Mammary epithelial cell (primary cell): Measurements from ENCODE around the gene PLD2.
A peak's percentile ranks its signal among the peaks of the same experiment; 100 is the strongest.

Experiments used
- EZH2 ChIP-seq: IDR thresholded peaks from 2 replicates; pipeline ENCODE4 v1.6.1; 2012; ENCODE audit warnings: low read length, inconsistent platforms, borderline replicate concordance
- TF ChIP-seq, protein P1 (sequence below), 2 donors: IDR thresholded peaks in 1 of 2; conservative IDR thresholded peaks in 1 of 2; 2 replicates each; pipeline ENCODE4 v1.5.1; 2011 to 2012; ENCODE audit warnings: inconsistent platforms in 2 of 2, low read length in 2 of 2, mild to moderate bottlenecking in 2 of 2, control low read depth in 1 of 2, low read depth in 1 of 2; ENCODE audit not compliant: insufficient read depth in 1 of 2; ENCODE audit errors: extremely low read depth in 1 of 2

- TF ChIP-seq, protein P1, sequence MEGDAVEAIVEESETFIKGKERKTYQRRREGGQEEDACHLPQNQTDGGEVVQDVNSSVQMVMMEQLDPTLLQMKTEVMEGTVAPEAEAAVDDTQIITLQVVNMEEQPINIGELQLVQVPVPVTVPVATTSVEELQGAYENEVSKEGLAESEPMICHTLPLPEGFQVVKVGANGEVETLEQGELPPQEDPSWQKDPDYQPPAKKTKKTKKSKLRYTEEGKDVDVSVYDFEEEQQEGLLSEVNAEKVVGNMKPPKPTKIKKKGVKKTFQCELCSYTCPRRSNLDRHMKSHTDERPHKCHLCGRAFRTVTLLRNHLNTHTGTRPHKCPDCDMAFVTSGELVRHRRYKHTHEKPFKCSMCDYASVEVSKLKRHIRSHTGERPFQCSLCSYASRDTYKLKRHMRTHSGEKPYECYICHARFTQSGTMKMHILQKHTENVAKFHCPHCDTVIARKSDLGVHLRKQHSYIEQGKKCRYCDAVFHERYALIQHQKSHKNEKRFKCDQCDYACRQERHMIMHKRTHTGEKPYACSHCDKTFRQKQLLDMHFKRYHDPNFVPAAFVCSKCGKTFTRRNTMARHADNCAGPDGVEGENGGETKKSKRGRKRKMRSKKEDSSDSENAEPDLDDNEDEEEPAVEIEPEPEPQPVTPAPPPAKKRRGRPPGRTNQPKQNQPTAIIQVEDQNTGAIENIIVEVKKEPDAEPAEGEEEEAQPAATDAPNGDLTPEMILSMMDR (conservative IDR thresholded peaks at IDR 0.05 in 1 of 2, IDR thresholded peaks at IDR 0.05 in 1 of 2; ENCODE audit: extremely low read depth in 1 of 2, insufficient read depth in 1 of 2, low read depth in 1 of 2, low read length in 2 of 2) = no peak
- peak; percentile 59 for TF ChIP-seq EZH2
Measured at GRCh38 chr17:4785311-4786105, 21.4 kb upstream of the PLD2 start.
